PC-9 (cell line): ENCODE measurements around the gene SPEM2. TPM values are rescaled to one million over a fixed set of nuclear protein-coding genes. Genes with fewer than 3 reads are reported as not detected.

Experiments used
- BruUV-seq: library from RNA; stranded (reverse); fragments of 400-500 nt; replicated peaks from 2 replicates; lab custom pipeline; 2021; lab: Mats Ljungman, UMichigan
- CTCF ChIA-PET: fragments of 300-600 bp; sonication (Branson Sonifier 250); formaldehyde crosslinking; loops from one replicate; lab custom pipeline; 2022; ENCODE audit warnings: antibody characterized with exemption; lab: Charles Lee
- POLR2A ChIA-PET: fragments of 300-600 bp; sonication (Branson Sonifier 250); formaldehyde crosslinking; loops from one replicate; lab custom pipeline; 2022; ENCODE audit warnings: antibody characterized with exemption; ENCODE audit not compliant: unreplicated experiment; lab: Charles Lee
- DNase-seq, 2 experiments: peaks; one replicate each; pipeline versions ENCODE4 v3.0.0 to v3.0.0-alpha.2; 2015 to 2022; ENCODE audit warnings: mixed read lengths in 1 of 2
- H2AFZ ChIP-seq: fragments of 200-600 bp; sonication (generic); 2 replicates; pipeline ENCODE4 v1.8.1; 2017; ENCODE audit warnings: antibody characterized with exemption
- H3F3A ChIP-seq: fragments of 200-600 bp; sonication (generic); 2 replicates; pipeline ENCODE4 v1.8.1; 2017; ENCODE audit warnings: antibody characterized with exemption, mild to moderate bottlenecking, low read depth; ENCODE audit not compliant: insufficient read depth
- H3K27ac ChIP-seq: fragments of 200-600 bp; sonication (generic); 2 replicates; pipeline ENCODE4 v1.6.1; 2016; ENCODE audit warnings: mixed run types
- H3K27me3 ChIP-seq: fragments of 200-600 bp; sonication (generic); 2 replicates; pipeline ENCODE4 v1.6.1; 2016; ENCODE audit warnings: low read depth, mixed run types; ENCODE audit not compliant: insufficient read depth
- H3K36me3 ChIP-seq: fragments of 200-600 bp; sonication (generic); 2 replicates; pipeline ENCODE4 v1.6.1; 2016; ENCODE audit warnings: low read depth, mixed run types
- H3K4me1 ChIP-seq: fragments of 200-600 bp; sonication (generic); replicated peaks from 2 replicates; pipeline ENCODE4 v1.6.1; 2016; ENCODE audit warnings: mixed run types; ENCODE audit not compliant: insufficient read depth
- H3K4me2 ChIP-seq: fragments of 200-600 bp; sonication (generic); 2 replicates; pipeline ENCODE4 v1.6.1; 2017; ENCODE audit warnings: mixed run types
- H3K4me3 ChIP-seq: fragments of 200-600 bp; sonication (generic); 2 replicates; pipeline ENCODE4 v1.6.1; 2016; ENCODE audit warnings: mixed run types
- H3K79me2 ChIP-seq: fragments of 200-600 bp; sonication (generic); 2 replicates; pipeline ENCODE4 v1.6.1; 2017; ENCODE audit warnings: low read depth, mixed run types
- H3K9me2 ChIP-seq: fragments of 200-600 bp; sonication (generic); 2 replicates; pipeline ENCODE4 v1.8.1; 2017; ENCODE audit warnings: mild to moderate bottlenecking; ENCODE audit not compliant: insufficient read depth
- H3K9me3 ChIP-seq: fragments of 200-600 bp; sonication (generic); 2 replicates; pipeline ENCODE4 v1.8.1; 2016; ENCODE audit warnings: low read depth; ENCODE audit not compliant: insufficient read depth
- H4K20me1 ChIP-seq: fragments of 200-600 bp; sonication (generic); 2 replicates; pipeline ENCODE4 v1.8.1; 2017; ENCODE audit not compliant: insufficient read depth
- CTCF ChIP-seq: fragments of 200-600 bp; sonication (generic); conservative IDR thresholded peaks from 2 replicates; pipeline ENCODE4 v1.6.1; 2017; ENCODE audit warnings: mixed run types, antibody characterized with exemption, mild to moderate bottlenecking, moderate library complexity
- EZH2 ChIP-seq: fragments of 200-600 bp; sonication (generic); IDR thresholded peaks from 2 replicates; pipeline ENCODE4 v1.8.0; 2017; ENCODE audit warnings: antibody characterized with exemption, low read depth
- intact Hi-C: fragments of 100-400 bp; cut with micrococcal nuclease; formaldehyde crosslinking; loops from one replicate; pipeline ENCODE4 v1.10.0; 2022; ENCODE audit not compliant: unreplicated experiment
- total RNA-seq: library from RNA; stranded (reverse); gene quantifications from 2 replicates; pipeline ENCODE4 v1.2.3, GENCODE V29; 2021

SPEM2 gene
- total RNA-seq, 1 experiment from 2014 or later = 0.50 TPM

DNA sequence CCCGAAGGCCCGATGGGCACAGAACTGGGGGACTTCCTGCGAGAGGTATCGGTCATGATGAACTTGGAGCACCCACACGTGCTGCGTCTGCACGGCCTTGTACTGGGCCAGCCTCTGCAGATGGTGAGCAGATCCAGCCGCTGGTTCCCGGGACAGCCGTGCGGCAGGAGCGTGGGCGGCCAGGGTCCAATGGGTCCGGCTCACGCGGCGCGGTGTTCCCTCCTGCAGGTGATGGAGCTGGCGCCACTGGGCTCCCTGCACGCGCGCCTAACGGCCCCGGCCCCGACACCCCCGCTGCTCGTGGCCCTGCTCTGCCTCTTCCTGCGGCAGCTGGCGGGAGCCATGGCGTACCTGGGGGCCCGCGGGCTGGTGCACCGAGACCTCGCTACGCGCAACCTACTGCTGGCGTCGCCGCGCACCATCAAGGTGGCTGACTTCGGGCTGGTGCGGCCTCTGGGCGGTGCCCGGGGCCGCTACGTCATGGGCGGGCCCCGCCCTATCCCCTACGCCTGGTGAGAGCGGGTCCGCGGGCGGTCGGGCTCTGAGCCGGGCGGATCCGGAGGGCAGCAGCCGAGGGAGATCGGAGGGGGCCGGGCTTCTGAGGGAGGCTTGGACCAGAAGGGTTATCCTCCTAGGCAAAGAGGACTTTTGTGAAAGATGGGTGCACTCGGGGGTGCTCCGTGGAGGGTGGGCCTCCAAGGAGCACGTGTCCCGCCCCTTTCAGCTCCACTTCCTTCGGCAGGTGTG lies 41.5 kb upstream of the SPEM2 start:
- DNase-seq = no peak
- Histone ChIP-seq H2AFZ (no peak overlapping the region), H3K36me3 (no peaks in the 10 kb centered on the region), H3K27ac (no peak overlapping the region), H3K9me2 (no peaks in the 10 kb centered on the region), H3K4me3 (no peak overlapping the region), H3F3A (no peaks in the 10 kb centered on the region), H4K20me1 (no peaks in the 10 kb centered on the region), H3K27me3 (no peaks in the 10 kb centered on the region), H3K79me2 (0 out of 2 replicates have a peak, but pooled peaks cover 4% of the 10 kb centered on the region), H3K4me1 (no peaks in the 10 kb centered on the region), H3K4me2 (no peak overlapping the region), H3K9me3 (no peaks in the 10 kb centered on the region)
- TF ChIP-seq EZH2 (no peak), CTCF (no peak)
- CTCF ChIA-PET = interaction anchor here (0.6 kb wide), 1 partner anchor 17 kb away, joined by 3 read pairs; no protein-coding TSS in a partner anchor
- no TSS peak for BruUV-seq
- POLR2A ChIA-PET = interaction anchor here (0.6 kb wide), 1 partner anchor 60 kb away, joined by 3 read pairs; no protein-coding TSS in a partner anchor
- intact Hi-C loops = no loop called here

DNA sequence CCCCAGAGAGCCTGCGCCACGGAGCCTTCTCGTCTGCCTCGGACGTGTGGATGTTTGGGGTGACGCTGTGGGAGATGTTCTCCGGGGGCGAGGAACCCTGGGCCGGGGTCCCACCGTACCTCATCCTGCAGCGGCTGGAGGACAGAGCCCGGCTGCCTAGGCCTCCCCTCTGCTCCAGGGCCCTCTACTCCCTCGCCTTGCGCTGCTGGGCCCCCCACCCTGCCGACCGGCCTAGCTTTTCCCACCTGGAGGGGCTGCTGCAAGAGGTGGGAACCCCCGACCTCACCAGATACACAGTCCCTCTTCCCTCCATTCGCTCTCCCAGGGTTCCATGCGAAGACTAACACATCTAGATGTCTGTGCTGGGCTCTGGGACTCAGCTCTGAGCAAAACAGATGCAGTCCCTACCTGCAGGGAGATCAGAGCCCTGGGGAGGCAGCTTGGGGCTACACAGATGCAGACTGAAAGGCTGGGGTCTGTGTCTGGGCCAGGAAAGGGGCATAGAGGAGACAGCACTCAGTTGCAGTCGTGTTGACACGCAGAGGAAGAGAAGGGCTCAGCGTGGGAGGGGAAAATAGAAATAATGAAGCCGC lies 40.8 kb upstream of the SPEM2 start:
- TF ChIP-seq EZH2 (no peak), CTCF (no peak)
- Histone ChIP-seq H3K27me3 (no peaks in the 10 kb centered on the region), H3K79me2 (0 out of 2 replicates have a peak, but pooled peaks cover 4% of the 10 kb centered on the region), H2AFZ (no peak overlapping the region), H3K36me3 (no peaks in the 10 kb centered on the region), H3F3A (no peaks in the 10 kb centered on the region), H3K27ac (no peak overlapping the region), H3K9me2 (no peaks in the 10 kb centered on the region), H3K9me3 (no peaks in the 10 kb centered on the region), H3K4me3 (no peak overlapping the region), H3K4me1 (no peaks in the 10 kb centered on the region), H3K4me2 (no peak overlapping the region), H4K20me1 (no peaks in the 10 kb centered on the region)
- CTCF ChIA-PET = interaction anchor here (0.6 kb wide), 1 partner anchor 16 kb away, joined by 3 read pairs; no protein-coding TSS in a partner anchor
- no peak for DNase-seq
- POLR2A ChIA-PET = interaction anchor here (0.6 kb wide), 1 partner anchor 59 kb away, joined by 3 read pairs; no protein-coding TSS in a partner anchor
- intact Hi-C loops = no loop called here
- BruUV-seq = no TSS peak

DNA sequence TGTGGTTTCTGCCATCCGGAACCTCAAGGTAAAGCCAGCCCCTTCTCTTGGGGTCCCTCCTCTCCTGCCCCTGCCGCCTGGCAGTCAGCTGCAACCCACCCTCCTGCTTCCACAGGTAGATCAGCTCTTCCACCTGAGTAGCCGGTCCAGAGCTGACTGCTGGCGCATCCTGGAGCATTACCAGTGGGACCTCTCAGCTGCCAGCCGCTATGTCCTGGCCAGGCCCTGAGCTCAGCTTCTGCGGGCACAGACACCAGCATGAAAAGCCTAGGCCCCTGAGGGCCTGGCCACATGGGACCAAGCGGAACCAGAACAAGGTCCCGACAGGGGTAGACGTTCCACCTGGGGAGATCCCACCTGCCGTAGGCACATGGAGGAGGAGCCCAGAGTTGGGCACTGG lies 36.6 kb upstream of the SPEM2 start:
- Histone ChIP-seq H3K4me3 (no peak overlapping the region), H3K27me3 (no peaks in the 10 kb centered on the region), H3K4me2 (no peak overlapping the region), H4K20me1 (no peaks in the 10 kb centered on the region), H2AFZ (no peak overlapping the region), H3K36me3 (no peaks in the 10 kb centered on the region), H3K9me2 (no peaks in the 10 kb centered on the region), H3K4me1 (no peaks in the 10 kb centered on the region), H3K9me3 (no peaks in the 10 kb centered on the region), H3K79me2 (no peaks in the 10 kb centered on the region), H3K27ac (no peak overlapping the region), H3F3A (no peaks in the 10 kb centered on the region)
- CTCF ChIA-PET = no interaction called here
- POLR2A ChIA-PET = interaction anchor here (0.7 to 1.4 kb wide), 3 partner anchors 12 to 46 kb away, joined by 4 to 10 read pairs (median 6); partner anchors contain the start of genes TMEM102 and TMEM256
- TF ChIP-seq EZH2 (no peak), CTCF (no peak)
- intact Hi-C loops = no loop called here
- no peak for DNase-seq
- no TSS peak for BruUV-seq
